GM11168 (cell line): Measurements from ENCODE around the gene PLLP.

Experiments
- in situ Hi-C: fragments of 300-500 bp; cut with MboI; formaldehyde crosslinking; loops from one replicate; pipeline ENCODE4 v1.12.0; 2022; ENCODE audit warnings: low sequenced_read_pairs; ENCODE audit not compliant: unreplicated experiment

Gene PLLP, protein sequence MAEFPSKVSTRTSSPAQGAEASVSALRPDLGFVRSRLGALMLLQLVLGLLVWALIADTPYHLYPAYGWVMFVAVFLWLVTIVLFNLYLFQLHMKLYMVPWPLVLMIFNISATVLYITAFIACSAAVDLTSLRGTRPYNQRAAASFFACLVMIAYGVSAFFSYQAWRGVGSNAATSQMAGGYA

DNA sequence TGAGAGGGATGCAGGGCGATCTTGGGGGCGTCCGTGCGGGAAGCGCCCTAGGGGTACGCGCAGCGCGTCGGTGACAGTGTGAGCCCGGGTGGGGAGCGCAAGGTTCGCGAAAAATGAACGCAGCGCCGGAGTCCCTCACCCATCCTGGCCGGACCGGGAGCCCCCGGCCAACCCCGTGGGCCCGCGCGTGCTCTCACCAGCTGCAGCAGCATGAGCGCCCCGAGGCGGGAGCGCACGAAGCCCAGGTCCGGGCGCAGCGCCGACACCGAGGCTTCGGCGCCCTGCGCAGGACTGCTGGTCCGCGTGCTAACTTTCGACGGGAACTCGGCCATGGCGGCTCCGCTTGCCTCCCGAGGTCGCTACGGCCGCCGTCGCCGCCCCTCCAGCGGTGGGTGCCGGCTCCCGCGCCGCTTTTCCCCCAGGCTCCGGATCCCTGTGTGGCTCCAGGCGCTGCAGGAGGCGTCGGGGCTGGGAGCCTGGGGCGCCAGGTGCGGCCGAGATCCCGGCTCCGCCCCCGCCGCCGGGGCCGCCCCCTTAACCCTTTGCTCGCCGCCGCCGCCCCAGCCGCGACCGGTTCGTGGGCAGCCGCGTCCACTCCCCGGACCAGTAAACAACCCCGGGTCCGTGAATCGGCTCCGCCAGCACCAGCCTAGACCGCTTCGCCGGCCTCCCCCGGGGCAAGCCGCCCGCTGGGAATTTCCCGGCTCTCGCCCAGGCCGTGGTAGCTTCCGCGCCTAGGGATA, at the start of gene PLLP:
TSS of gene PLLP (minus strand) at position 464 of the 743 bp plus-strand sequence. CDS start at position 332, 132 bp downstream.
- in situ Hi-C loops = no loop called here

DNA sequence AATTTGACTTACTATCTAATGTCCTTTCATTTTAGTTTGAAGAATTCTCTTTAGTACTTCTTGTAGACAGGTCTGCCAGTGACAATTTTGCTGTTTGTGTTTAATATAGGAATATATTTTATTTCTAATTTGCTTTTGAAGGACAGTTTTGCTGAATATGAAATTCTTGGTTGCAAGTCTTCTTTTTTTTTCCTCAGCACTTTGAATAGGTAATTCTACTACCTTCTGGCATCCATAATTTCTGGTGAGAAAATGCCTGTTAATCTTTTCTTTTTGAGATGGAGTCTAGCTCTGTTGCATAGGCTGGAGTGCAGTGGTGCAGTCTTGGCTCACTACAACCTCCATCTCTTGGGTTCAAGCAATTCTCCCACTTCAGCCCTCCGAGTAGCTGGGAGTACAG, 48.9 kb upstream of the PLLP start:
- in situ Hi-C loops = no loop called here

DNA sequence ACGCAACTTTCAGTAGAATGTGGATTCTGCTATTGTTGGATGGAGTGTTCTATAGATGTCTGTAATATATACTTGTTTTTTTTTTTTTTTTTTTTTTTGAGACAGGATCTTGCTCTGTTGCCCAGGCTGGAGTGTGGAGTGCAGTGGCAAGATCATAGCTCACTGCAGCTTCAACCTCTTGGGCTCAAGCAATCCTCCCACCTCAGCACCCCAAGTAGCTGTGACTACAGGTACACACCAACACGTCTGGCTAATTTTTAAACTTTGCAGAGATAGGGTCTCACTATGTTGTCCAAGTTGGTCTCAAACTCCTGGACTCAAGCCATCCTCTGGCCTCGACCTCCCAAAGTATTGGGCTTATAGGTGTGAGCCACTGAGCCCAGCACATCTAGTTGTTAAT, 46.9 kb upstream of the PLLP start:
- in situ Hi-C loops = no loop called here

DNA sequence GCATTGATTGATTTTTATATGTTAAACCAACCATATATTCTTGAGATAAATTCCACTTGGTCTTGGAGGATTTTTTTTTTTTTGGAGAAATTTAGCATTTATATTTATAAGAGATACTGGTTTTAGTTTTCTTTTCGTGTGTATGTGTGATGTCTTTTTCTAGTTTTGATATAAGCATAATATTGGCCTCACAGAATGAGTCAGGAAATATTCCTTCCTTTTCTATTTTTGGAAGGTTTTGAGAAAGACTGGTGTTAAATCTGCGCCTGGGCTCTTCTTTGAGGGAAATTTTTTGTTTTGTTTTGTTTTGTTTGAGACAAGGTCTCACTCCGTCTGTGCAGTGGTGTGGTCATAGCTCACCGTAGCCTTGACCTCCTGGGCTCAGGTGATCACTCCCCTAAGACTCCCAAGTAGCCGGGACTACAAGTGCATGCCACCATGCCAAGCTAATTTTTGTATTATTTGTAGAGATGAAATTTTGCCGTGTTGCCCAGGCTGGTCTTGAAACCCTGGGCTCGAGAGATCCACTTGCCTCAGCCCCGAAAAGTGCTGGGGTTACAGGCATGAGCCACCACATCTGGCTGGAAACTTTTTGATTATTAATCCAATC, 45.4 kb upstream of the PLLP start:
- in situ Hi-C loops = no loop called here

DNA sequence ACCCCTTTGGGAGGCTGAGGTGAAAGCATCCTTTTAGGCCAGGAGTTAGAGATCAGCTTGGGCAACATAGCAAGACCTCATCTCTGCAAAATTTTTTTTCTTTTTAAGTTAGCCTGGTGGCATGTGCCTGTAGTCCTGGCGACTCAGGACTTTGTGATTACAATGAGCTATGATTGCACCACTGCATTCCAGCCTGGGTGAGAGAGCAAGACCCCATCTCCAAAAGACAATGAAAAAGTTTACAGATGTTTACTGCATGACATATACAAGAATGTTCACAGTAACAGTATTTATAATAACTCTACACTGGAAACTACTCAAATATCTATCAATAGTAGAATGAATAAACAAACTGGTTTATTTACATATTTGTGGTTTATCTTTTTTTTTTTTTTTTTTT, 41.0 kb upstream of the PLLP start:
- in situ Hi-C loops = no loop called here

DNA sequence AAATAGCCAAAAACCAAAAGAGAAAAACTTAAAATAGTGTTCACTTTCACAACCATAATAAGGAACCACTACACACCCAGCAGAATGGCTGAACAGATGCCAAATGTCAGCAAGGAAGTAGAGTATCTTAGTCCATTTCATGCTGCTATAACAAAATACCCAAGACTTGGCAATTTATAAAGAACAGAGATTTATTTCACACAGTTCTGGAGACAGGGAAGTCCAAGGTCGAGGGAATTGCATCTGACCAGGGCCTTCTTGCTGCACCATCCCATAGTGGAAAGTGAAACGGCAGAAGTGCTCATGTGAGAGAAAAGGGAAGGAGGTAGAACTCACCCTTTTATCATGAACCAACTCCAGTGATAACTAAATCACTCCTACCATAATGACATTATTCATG, 40.3 kb upstream of the PLLP start:
- in situ Hi-C loops = no loop called here

DNA sequence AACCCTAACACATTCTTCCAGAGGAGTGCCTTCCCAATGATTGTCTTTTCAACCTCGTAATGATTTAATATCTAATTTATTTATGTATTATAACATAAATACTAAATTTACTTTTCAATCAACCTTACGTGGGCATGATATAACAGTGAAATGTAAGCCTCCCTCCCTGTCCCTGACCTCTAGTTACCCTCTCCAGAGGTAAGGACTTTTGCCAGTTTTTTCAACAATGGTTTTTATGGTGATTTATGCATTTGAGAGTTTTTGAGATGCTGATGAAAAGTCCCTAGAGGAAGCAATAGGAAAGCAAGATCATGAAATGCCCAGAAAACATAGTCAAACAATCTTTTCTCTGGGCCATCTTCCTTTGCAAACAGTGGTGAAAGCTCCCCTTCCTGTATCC, 35.2 kb upstream of the PLLP start:
- in situ Hi-C loops = no loop called here

DNA sequence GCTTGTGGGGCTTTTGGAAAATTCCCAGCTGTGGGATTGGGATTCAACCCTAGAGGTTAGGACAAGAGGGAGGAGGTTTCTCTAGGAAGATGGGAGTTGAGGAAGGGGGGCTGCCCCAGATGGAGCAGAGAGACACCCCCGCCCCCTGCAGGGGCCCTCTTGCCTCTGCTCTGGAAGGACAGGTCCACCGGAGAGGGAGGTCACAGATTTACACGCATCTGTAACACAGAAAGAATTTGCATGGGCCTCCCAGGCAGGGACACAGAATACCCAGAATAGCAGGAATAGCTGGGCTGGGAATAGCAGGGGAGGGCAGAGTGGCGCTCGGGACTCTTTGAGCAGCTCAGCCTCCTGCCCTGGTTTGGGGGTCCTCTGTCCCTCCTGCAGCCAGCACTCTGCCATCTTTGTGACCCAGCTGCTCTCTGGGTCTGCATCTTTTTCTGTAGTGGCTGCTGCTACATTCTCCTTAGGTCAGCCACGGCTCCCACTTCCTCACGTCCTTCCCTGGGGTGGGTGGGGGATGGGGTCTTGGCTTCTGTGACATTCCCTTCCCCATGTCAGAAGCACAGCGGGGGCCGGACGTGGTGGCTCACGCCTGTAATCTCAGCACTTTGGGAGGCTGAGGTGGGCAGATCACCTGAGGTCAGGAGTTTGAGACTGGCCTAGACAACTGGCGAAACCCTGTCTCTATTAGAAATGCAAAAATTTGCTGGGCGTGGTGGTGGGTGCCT, 33.9 kb upstream of the PLLP start:
- in situ Hi-C loops = no loop called here

DNA sequence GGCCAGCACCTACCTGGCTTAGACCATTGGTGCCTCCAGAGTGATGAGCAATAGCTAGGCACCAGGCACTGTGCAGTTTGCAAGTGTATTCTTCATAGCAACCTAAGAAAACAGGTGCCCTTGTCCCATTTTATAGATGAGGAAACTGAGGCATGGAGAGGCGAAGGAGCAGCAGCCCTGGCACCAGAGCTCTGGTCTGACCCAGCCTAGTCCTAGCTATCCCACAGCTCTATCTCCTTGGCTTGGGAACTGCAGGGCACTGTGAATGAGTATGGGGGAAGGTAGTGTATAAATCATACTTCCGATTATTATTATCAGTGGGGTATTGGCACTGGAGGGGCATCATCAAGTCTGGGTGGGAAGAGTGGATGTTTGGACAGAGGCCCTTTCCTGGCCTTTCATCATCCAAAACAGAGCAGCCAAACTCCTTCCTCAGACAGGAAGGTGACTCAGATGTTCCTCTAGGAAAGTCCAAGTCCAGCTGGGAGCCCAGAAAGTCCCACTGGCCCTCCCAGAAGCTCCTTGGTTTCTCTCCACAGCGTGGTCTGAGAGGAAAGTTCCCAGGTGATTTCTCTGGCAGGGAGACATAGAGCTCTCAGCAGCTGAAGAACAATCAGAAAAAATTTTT, 32.0 kb upstream of the PLLP start:
- in situ Hi-C loops = no loop called here

DNA sequence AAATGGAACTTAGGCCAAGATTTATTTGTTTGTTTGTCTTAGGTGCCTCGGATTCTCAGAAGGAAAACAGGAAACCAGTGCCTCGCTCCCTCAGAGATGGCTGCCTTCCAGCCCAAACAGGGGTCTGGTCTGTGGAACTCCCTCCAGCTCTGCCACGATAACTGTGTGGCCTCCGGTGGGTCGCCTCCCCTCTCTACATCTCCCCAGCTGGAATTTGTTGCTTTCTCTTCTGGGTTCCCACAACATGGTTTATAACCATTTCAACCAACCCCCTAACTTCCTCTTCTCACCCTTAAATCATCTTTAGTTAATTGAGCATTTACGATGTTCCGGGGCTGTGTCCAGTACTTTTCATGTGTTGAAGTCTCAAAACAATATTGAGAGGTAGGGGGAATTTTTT, 30.9 kb upstream of the PLLP start:
- in situ Hi-C loops = no loop called here

DNA sequence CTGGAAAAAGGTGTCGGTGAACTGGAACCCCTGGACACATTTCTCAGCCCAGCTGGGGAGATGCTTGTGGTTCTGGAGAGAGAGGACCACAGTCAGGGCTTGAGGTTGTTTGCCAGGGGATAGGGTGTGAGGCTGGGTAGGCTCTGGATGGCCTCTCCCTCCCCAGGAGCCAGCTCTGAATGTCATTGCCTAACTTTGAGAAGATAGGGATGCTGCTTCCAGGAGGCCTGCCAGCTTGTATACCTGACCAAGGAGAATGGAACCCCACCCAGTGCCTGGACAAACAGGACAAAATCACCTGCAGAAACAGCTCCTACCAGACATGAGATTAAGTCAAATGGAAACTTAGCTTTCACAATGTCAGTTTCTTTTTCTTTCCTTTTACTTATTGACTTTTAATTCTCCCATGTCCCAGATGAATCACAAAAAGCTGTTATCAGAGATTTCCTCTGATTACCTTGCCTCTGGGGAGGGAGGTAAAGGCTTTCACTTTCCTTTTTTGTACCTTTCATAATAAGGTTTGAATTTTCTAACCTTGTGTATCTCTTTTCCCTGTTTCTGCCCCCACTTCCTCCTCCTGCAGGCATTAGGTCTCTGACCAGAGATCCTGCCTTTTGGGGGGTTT, 29.8 kb upstream of the PLLP start:
- in situ Hi-C loops = no loop called here

DNA sequence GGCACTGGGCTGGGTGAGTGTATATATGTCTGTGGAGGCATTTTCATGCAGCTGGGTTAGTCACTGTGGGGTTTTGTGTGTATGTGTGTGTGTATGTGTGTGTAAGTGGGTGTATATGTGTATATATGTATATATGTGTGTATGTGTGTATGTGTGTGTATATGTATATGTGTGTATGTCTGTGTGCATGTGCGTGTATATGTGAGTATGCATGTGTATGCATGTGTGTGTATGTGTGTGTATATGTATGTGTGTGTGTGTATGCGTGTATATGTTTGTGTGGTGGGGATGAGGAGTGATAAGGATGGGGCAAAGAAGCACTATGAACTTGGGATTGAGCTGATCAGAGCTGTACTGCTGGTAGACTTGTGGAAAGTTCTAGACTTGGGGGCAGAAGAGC, 29.0 kb upstream of the PLLP start:
- in situ Hi-C loops = no loop called here

DNA sequence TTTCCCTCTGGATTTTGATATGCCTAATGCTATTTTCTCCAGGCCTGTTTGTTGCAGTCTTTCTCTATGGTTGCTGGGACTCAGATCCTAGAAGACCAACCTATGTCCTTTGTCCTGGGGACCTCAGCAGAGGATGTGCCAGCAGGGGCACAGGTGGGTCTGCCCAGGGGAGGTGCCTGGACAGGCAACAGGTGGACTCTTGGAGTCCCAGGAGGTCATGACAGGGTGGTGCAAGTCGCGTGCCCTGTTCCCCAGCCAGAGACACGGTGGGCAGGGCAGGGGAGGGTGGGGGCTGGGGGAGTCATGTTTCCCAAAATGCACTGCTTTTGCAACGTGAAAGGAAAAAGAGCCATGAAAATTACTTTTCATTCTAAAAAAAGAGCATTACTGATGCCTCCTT, 26.3 kb upstream of the PLLP start:
- in situ Hi-C loops = no loop called here

DNA sequence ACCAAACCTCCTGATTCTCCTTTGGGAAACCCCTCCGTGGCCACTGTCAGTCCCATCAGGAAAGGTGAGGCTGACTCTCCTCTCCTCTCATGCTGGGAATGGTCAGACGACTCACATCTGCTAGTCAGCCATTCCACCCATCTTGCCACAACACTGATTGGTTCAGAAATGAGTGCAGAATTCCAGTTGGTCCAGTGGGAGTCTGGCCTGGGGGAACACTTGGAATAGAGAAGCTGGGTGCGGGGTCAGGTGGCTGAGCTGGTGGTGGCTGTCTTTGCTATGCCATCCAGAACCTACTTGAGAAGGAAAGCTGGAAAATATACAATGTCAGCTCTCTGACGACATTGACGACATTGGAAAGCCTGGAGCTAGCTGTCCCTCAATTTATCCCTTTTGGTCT, 23.6 kb upstream of the PLLP start:
- in situ Hi-C loops = no loop called here

DNA sequence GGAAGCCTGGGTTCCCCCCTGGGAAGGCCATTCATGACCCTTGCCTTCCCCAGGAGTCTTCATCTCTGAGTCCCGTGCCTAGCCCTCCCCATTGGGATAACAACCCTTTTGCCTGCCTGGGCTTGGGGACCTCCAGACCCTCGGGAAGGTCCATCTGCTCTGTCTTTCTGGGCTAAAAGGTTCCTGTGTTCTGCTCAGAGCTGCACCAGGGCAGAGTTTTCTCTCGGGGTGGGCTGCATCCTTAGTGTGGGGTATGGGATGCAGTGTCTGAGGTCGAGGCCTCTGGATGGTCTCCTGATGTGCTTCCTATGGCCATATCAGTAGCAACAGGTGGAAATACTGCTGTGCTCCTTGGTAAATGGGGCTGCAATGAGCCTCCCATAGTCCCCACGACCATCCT, 22.9 kb upstream of the PLLP start:
- in situ Hi-C loops = no loop called here

DNA sequence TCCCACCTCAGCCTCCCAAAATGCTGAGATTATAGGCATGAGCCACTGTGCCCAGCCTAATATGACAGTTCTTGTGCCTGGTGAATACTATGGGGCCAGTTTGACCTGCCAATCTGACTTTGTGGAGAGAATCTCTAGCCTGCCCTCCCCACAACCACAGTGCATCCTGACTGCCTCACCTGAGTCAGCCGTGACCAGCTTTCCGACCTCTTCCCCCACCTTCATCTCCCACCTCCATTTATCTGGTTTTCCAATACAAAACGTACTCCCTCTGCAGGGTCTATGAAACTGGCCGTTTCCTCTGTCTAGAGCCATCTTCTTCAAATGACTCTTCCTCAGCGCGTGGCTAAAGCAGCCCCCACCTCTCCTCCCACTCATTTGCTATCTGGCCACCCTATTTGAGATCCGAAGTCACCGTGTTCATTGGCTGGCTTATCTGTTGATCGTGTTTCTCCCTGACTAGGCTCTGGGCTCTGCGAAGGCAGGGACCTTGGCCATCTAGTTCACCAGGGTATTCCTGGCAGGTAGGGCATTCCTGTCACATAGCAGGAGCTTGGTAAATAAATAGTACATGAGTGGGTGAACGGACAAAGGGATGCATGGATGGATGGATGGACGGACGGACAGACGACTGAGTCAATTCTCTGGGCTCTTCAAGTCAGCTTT, 22.3 kb upstream of the PLLP start:
- in situ Hi-C loops = no loop called here

DNA sequence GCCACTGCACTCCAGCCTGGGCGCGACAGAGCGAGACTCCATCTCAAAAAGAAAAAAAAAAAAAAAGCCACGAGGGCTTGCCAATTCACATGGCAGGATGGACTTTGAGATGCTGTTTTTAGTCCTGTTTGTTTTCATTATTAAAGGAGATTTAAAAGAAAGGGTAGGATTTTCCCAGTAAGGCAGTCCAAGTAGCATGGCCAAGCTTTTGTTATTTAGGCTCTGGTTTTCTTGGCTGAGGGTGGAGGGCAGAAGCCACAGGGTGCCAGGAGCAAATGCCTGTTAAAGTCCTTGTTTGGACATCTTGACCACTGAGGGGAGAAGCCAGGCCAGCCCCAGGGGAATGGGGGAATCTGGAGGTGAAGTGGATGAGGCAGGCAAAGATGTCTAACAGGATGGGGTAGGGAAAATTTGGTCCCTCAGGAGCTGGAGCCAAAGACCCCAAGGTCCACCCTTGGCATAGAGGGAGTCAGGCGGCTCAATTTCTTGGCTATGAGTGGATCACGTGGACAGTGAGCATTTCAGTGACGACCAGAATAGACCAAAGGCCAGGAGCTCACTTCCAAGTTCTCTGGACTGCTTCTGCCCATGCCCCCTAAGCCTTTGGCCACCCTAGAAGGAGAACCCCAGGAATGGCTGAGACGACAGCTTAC, 20.8 kb upstream of the PLLP start:
- in situ Hi-C loops = no loop called here

DNA sequence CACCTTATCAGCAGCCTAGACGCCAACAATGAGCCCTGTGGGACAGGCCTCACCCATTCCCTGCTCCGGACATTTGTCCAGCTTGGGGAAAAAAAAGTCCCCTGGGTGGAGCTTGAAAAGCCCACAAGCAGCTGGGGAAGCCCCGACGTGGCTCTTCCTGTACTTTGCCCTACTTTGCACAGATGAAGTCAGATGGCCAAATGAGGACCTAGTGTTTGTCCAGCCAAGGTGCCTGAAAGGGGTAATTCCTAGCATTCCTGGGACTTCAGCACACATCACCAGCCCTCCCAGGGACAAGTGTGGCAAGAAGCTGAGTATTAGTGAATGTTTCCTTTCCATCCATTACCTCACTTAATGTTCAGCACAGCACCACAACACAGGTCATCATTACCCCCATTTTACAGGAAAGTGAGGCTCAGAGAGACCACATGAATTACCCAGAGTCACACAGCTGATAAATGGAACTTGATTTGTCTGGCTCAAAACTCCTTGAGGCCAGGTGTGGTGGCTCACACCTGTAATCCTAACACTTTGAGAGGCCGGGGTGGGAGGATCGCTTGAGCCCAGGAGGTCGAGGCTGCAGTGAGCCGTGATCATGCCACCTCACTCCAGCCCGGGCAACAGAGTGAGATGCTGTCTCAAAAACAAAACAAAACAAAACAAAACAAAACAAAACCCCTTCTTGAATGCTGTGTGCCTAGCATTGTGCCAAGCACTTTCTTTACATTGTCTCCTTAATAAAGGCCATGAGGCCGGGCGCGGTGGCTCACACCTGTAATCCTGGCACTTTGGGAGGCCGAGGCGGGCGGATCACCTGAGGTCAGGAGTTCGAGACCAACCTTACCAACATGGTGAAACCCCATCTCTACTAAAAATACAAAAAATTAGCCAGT, 19.9 kb upstream of the PLLP start:
- in situ Hi-C loops = loop anchor here (5.0 kb wide), 1 partner anchor 113 kb away; no protein-coding TSS in a partner anchor
